Erythroblast (primary cell): ENCODE results near the gene NADSYN1.

Experiments used
- GATA1 ChIP-seq: IDR thresholded peaks from 2 replicates; pipeline ENCODE4 v1.6.1; 2011; ENCODE audit warnings: low read depth, mild to moderate bottlenecking, control low read depth, low read length, moderate library complexity
- POLR2A ChIP-seq: IDR thresholded peaks from 2 replicates; pipeline ENCODE4 v1.6.1; 2011; ENCODE audit warnings: mild to moderate bottlenecking, low read length

- TF ChIP-seq POLR2A (no peak), GATA1 (no peak)
These were observed 31.5 kb downstream of the NADSYN1 start for GRCh38 chr11:71484248-71485062.
